NCI-H1048 (cell line): ENCODE data around the gene DGKI.

Source experiments
- DNase-seq: peaks from one replicate; lab custom pipeline; 2025; lab: John Stamatoyannopoulos, UW

The DGKI gene

GRCh38 chr7:137591421-137591837, 255.3 kb downstream of the DGKI start:
- DNase-seq, result no peak

GRCh38 chr7:137590756-137591305, 255.9 kb downstream of the DGKI start:
- no peak for DNase-seq

- no peak for DNase-seq
Observed at GRCh38 chr7:137590071-137590755, 256.6 kb downstream of the DGKI start.

GRCh38 chr7:137587326-137587725, 259.4 kb downstream of the DGKI start:
- DNase-seq, result no peak

- no peak for DNase-seq
Observed at GRCh38 chr7:137585591-137585990, 261.2 kb downstream of the DGKI start.

GRCh38 chr7:137583172-137583571, 263.6 kb downstream of the DGKI start:
- DNase-seq, result no peak

GRCh38 chr7:137579913-137580640, 266.7 kb downstream of the DGKI start:
- DNase-seq, result no peak

GRCh38 chr7:137578541-137578940, 268.2 kb downstream of the DGKI start:
- DNase-seq, result no peak

GRCh38 chr7:137577184-137577583, 269.6 kb downstream of the DGKI start:
- no peak for DNase-seq

- DNase-seq, result no peak
Observed at GRCh38 chr7:137576481-137576880, 270.3 kb downstream of the DGKI start.

- DNase-seq, result no peak
Observed at GRCh38 chr7:137574812-137575211, 272.0 kb downstream of the DGKI start.

- no peak for DNase-seq
Observed at GRCh38 chr7:137572056-137572784, 274.6 kb downstream of the DGKI start.

- DNase-seq, result no peak
Observed at GRCh38 chr7:137564677-137565076, 282.1 kb downstream of the DGKI start.

- no peak for DNase-seq
Observed at GRCh38 chr7:137563981-137564380, 282.8 kb downstream of the DGKI start.

GRCh38 chr7:137547485-137547884, 299.3 kb downstream of the DGKI start:
- no peak for DNase-seq

- DNase-seq, result no peak
Observed at GRCh38 chr7:137546671-137547070, 300.1 kb downstream of the DGKI start.

GRCh38 chr7:137546009-137546408, 300.8 kb downstream of the DGKI start:
- no peak for DNase-seq

- no peak for DNase-seq
Observed at GRCh38 chr7:137545059-137545716, 301.6 kb downstream of the DGKI start.

GRCh38 chr7:137544453-137545058, 302.2 kb downstream of the DGKI start:
- no peak for DNase-seq

GRCh38 chr7:137539111-137539715, 307.6 kb downstream of the DGKI start:
- DNase-seq, result no peak

GRCh38 chr7:137538361-137538762, 308.4 kb downstream of the DGKI start:
- DNase-seq, result no peak
